ENCODE data around the gene RNF227. TPM values are rescaled to one million over a fixed set of nuclear protein-coding genes. Genes with fewer than 3 reads are reported as not detected.

The RNF227 gene
- total RNA-seq, 6 experiments from 2014 or later = 2.2 to 3.6 (median 3.1) TPM

DNA sequence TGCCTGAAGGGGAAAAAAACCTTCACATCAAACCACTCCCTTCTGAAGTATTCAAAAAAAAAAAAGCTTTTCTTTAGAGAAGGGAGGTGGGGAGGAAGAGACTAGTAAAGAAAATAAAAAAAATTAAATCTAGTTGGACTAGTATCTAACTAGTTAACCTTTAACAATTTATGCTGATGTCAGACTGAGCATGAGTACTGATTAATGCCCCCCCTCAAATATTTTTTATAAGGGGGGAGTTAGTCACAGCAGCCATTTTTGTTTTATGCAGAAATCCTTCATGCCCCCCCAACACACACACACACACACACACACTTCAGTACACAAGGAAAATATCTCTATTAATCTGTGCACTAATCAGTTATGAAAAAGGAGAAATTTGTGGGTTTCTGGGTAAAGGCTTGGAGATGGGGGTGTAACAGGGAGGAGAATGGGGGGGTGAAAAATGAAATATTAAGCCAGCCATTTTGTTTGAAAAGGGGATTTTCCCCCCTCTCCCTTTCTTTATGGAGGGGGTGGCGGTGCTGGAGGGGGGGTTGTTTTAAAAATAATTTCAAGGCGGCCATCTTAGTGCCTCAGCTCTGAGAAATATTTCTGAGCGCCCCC, 32.2 kb downstream of the RNF227 start:
- TF ChIP-seq, protein P1, sequence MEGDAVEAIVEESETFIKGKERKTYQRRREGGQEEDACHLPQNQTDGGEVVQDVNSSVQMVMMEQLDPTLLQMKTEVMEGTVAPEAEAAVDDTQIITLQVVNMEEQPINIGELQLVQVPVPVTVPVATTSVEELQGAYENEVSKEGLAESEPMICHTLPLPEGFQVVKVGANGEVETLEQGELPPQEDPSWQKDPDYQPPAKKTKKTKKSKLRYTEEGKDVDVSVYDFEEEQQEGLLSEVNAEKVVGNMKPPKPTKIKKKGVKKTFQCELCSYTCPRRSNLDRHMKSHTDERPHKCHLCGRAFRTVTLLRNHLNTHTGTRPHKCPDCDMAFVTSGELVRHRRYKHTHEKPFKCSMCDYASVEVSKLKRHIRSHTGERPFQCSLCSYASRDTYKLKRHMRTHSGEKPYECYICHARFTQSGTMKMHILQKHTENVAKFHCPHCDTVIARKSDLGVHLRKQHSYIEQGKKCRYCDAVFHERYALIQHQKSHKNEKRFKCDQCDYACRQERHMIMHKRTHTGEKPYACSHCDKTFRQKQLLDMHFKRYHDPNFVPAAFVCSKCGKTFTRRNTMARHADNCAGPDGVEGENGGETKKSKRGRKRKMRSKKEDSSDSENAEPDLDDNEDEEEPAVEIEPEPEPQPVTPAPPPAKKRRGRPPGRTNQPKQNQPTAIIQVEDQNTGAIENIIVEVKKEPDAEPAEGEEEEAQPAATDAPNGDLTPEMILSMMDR (IDR thresholded peaks at IDR 0.05) = no peak
- no peaks in the 10 kb centered on the region for H3K36me3 Mint-ChIP-seq (ENCODE audit: low read depth)
- no peak overlapping the region; the same call in 1 of the 2 replicates for H3K4me3 Mint-ChIP-seq
- no peaks in the 10 kb centered on the region for H3K9me3 Mint-ChIP-seq
- DNase-seq = no peak
- peak overlapping the region; percentile 89 for H3K27ac Mint-ChIP-seq
- H3K27me3 Mint-ChIP-seq (ENCODE audit: insufficient read depth) = peaks cover 2% of the 10 kb centered on the region; the same call in 1 of the 2 replicates
- H3K4me1 Mint-ChIP-seq (ENCODE audit: low read depth) = peaks cover 5% of the 10 kb centered on the region

DNA sequence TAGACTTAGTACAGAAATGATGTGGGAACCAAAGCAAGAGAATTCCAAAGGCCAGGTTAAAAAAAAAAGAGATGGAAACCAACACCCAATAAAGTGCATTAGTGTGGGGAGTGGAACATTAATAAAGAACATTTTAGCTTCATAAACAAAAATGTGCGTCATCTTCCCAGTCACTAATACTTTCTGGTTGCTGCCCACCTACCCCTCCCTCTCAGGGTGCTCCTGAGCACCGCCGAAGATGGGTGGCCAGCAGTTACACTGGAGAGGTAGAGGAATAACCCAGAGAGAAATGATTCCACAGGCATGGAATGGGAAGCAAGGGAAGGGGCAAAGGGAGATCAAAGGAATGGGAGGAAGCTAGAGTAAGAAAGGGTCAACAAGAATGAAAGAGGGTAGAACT, 33.5 kb downstream of the RNF227 start:
- TF ChIP-seq, protein P1 (IDR thresholded peaks at IDR 0.05) = no peak
- Mint-ChIP-seq H3K27me3 (ENCODE audit: insufficient read depth) (peaks cover 2% of the 10 kb centered on the region; the same call in 1 of the 2 replicates), H3K4me1 (ENCODE audit: low read depth) (peaks cover 5% of the 10 kb centered on the region), H3K27ac (no peak overlapping the region), H3K36me3 (ENCODE audit: low read depth) (no peaks in the 10 kb centered on the region), H3K9me3 (no peaks in the 10 kb centered on the region), H3K4me3 (no peak overlapping the region)
- no peak for DNase-seq

DNA sequence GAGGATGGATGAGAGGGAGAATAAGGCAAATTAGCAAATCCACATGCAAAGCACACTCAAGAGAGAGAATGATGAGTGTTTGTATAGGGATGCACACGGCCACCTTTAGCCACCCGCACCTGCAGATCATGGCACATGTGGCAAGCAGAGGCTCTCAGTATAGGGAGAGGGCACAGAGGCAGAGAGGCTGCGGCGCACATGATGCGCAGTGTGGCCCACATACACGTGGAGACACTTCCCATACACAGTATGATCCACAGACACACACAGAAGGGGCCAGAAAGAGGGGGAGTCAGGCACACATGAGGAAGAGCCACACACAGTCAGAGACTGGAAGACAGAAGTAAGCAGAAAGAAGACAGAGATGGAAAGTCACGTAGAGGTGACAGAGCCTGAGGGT, 34.0 kb downstream of the RNF227 start:
- H3K27ac Mint-ChIP-seq = no peak overlapping the region
- DNase-seq = no peak
- H3K27me3 Mint-ChIP-seq (ENCODE audit: insufficient read depth) = peaks cover 2% of the 10 kb centered on the region; the same call in 1 of the 2 replicates
- TF ChIP-seq, protein P1 (IDR thresholded peaks at IDR 0.05) = no peak
- H3K4me3 Mint-ChIP-seq = no peak overlapping the region
- H3K9me3 Mint-ChIP-seq = no peaks in the 10 kb centered on the region
- H3K4me1 Mint-ChIP-seq (ENCODE audit: low read depth) = peaks cover 5% of the 10 kb centered on the region
- no peaks in the 10 kb centered on the region for H3K36me3 Mint-ChIP-seq (ENCODE audit: low read depth)

DNA sequence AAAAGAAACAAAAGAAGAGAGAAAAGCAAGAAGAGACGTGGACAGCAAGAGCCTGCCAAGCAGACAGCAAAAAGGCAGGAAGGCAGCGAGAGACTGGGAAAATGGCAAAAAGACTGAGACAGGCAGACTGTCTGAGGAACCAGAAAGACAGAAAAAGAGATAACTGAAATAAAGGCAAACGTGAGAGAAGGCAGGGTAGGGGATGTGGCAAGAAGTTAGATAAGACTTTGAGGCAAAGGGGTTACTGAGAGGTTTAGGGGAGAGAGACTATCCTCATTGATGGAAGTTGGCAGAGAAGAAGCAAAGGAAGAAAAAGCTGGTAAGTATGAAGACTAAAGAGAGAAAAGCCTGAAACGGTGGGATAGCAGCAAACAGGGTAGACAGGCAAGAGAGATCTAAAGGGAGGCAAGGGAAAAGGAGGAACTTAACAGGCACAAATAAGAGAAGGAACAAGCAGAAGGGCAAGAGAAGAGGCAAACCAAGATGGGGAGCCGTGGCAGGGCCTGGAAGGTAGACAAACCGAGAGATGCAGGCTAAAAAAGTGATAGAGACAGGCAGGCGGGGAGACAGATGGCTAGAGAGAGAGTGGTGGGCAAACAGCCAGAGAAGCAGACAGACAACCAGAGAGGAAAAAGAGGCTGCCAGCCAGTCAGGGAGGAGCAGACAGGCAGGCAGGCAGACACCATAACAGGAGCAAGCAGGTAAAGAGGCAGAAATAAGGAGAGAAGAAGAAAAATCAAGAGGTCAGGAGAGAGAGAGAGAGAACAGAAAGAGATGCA, 34.6 kb downstream of the RNF227 start:
- peaks cover 2% of the 10 kb centered on the region; the same call in 1 of the 2 replicates for H3K27me3 Mint-ChIP-seq (ENCODE audit: insufficient read depth)
- H3K27ac Mint-ChIP-seq = no peak overlapping the region
- peaks cover 5% of the 10 kb centered on the region for H3K4me1 Mint-ChIP-seq (ENCODE audit: low read depth)
- DNase-seq = no peak
- no peaks in the 10 kb centered on the region for H3K36me3 Mint-ChIP-seq (ENCODE audit: low read depth)
- no peak overlapping the region for H3K4me3 Mint-ChIP-seq
- TF ChIP-seq, protein P1 (IDR thresholded peaks at IDR 0.05) = no peak
- H3K9me3 Mint-ChIP-seq = no peaks in the 10 kb centered on the region

DNA sequence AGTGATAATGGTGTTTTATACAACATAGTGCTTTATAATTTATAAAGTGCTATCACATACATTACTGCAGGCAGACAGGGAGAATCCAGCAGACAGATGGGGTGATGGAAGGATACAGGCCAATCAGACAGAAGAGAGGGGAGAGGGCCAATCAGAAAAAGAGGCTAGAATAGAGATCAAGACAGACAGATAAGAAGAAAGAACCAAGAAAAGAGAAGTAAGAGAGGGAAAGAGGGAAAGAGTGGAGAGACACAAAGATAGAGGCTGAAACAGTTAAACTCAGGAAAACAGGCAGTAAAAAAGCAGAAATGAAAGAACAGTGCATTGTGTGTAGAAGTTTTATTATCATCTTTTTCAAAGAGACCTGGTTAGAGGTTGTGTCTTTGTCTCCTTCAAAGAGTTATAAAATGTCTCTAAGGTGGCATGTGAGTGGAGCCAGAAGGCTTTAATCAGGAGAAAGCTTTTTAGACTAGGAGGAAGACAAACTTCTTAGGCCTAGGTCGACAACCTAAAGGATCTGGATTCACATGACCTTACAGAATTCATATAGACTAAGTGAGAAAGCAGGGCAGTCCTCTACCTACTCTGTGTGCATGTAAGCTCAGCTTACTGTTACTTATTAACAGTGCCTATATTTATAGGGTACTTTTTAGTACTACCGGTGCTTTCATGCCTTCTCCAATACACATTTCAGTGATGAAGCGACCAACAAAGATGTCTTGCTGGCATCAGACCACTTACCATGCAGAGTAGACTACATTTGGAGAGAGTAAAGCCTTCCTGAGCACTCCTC, 35.8 kb downstream of the RNF227 start:
- no peaks in the 10 kb centered on the region; the same call in 1 of the 2 replicates for H3K36me3 Mint-ChIP-seq (ENCODE audit: low read depth)
- H3K27ac Mint-ChIP-seq = no peak overlapping the region
- no peak for DNase-seq
- H3K27me3 Mint-ChIP-seq (ENCODE audit: insufficient read depth) = no peaks in the 10 kb centered on the region
- H3K4me3 Mint-ChIP-seq = no peak overlapping the region
- no peaks in the 10 kb centered on the region for H3K9me3 Mint-ChIP-seq
- TF ChIP-seq, protein P1 (IDR thresholded peaks at IDR 0.05) = no peak
- peaks cover 5% of the 10 kb centered on the region for H3K4me1 Mint-ChIP-seq (ENCODE audit: low read depth)
